ENCODE measurements around the gene RIMKLA. TPM values are rescaled to one million over a fixed set of nuclear protein-coding genes. Genes with fewer than 3 reads are reported as not detected.

Gene RIMKLA
- total and polyA plus RNA-seq, 2 of the 13 experiments (the other 11 are each of a cell fraction or from before 2014, with no cell fraction given): 2.5 to 3.8 TPM

DNA sequence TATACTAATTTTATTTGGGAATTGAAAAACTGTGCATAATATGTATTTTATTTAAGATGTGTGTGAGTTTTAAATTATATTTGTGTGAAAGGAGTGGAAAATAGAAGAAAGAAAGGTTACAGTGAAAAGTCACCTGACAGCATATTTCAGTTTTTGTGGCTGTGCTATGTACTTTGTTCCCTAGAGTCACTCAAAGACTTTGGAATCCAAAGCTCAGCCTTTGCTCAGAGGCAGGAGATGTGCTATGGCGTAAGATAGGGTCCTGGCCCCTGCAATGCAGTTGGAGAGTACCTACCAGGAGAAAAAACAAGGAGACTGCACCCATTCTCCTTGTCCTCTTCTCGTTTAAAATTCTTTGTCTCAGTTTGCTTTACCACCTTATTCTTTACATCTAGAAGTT lies 85.4 kb downstream of the RIMKLA start (continued):
- peak; percentile 24; the same call in 1 of the 2 replicates for TF ChIP-seq ARID4A (CRISPR knock-in tag; IDR thresholded peaks at IDR 0.05; ENCODE audit: borderline replicate concordance)
- TF ChIP-seq CC2D1A (CRISPR knock-in tag; IDR thresholded peaks at IDR 0.05): no peak
- no peak for TF ChIP-seq SOX13 (IDR thresholded peaks at IDR 0.05)
- TF ChIP-seq SOX13 (CRISPR knock-in tag; conservative IDR thresholded peaks at IDR 0.05 in 1 of 2, IDR thresholded peaks at IDR 0.05 in 1 of 2): peak in 1 of 2 experiments; percentile 7; a peak in 1 of 4 replicates
- no peak for TF ChIP-seq TIGD3 (CRISPR knock-in tag; IDR thresholded peaks at IDR 0.05; ENCODE audit: borderline replicate concordance)
- TF ChIP-seq GATAD2A (CRISPR knock-in tag; IDR thresholded peaks at IDR 0.05): 0 out of 2 replicates have a peak, but pooled peaks have one; percentile 28
- no peak for TF ChIP-seq ZEB1 (IDR thresholded peaks at IDR 0.05; ENCODE audit: insufficient replicate concordance, low read depth)
- TF ChIP-seq ATM (IDR thresholded peaks at IDR 0.05; ENCODE audit: borderline replicate concordance): no peak
- no peak for TF ChIP-seq ZBTB37 (CRISPR knock-in tag; IDR thresholded peaks at IDR 0.05)
- TF ChIP-seq IKZF5 (CRISPR knock-in tag; IDR thresholded peaks at IDR 0.05): no peak
- TF ChIP-seq, protein P1, sequence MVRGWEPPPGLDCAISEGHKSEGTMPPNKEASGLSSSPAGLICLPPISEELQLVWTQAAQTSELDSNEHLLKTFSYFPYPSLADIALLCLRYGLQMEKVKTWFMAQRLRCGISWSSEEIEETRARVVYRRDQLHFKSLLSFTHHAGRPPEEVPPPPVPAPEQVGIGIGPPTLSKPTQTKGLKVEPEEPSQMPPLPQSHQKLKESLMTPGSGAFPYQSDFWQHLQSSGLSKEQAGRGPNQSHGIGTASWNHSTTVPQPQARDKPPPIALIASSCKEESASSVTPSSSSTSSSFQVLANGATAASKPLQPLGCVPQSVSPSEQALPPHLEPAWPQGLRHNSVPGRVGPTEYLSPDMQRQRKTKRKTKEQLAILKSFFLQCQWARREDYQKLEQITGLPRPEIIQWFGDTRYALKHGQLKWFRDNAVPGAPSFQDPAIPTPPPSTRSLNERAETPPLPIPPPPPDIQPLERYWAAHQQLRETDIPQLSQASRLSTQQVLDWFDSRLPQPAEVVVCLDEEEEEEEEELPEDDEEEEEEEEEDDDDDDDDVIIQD (CRISPR knock-in tag; IDR thresholded peaks at IDR 0.05; ENCODE audit: low read depth): 0 out of 2 replicates have a peak, but pooled peaks have one; percentile 14
- TF ChIP-seq KLF11 (CRISPR knock-in tag; IDR thresholded peaks at IDR 0.05): no peak
- TF ChIP-seq STAT5B (CRISPR knock-in tag; IDR thresholded peaks at IDR 0.05): no peak
- TF ChIP-seq LCORL (IDR thresholded peaks at IDR 0.05): no peak
- 0 out of 2 replicates have a peak, but pooled peaks have one; percentile 33 for TF ChIP-seq LCORL (CRISPR knock-in tag; IDR thresholded peaks at IDR 0.05)
- no peak for TF ChIP-seq ZNF224 (CRISPR knock-in tag; IDR thresholded peaks at IDR 0.05)
- TF ChIP-seq NCOA1 (CRISPR knock-in tag; IDR thresholded peaks at IDR 0.05): no peak
- no peak for TF ChIP-seq ZMYM2 (CRISPR knock-in tag; IDR thresholded peaks at IDR 0.05)
- no peak for TF ChIP-seq YEATS4 (CRISPR knock-in tag; IDR thresholded peaks at IDR 0.05; ENCODE audit: borderline replicate concordance)
- no peak for TF ChIP-seq ZNF333 (CRISPR knock-in tag; IDR thresholded peaks at IDR 0.05; ENCODE audit: borderline replicate concordance)
- no peak for TF ChIP-seq ZNF713 (CRISPR knock-in tag; IDR thresholded peaks at IDR 0.05)
- no peak for TF ChIP-seq ZKSCAN1 (IDR thresholded peaks at IDR 0.05; ENCODE audit: low read length)

Data from HepG2 (cell line).